COLO829 (cell line): Measurements from ENCODE around the gene NMT2.
A peak's percentile ranks its signal among the peaks of the same experiment; 100 is the strongest.

Experiments
- DNase-seq: peaks from one replicate; pipeline ENCODE4 v3.0.0; 2012; ENCODE audit warnings: low spot score

The NMT2 gene

GRCh38 chr10:15141136-15142054 lies 27.1 kb downstream of the NMT2 start:
- DNase-seq, result no peak

DNA sequence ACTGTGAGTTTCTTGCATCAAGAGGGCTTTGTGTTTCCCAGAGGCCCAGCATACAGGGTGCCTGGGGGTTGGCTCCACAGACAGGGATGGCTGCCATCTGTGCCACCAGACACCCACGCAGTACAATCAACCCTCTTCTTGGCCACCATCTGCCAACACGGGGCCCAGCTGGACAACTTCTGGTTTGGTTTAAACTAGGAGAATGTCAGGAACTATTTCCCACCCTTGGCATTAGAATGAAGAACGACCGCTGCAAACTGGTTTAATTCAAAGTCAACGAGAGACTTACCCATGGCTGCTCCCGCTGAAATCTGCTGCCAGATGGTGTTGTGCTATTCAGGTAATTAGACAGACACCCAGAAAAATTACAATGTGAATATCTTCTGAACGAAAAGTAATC lies 27.8 kb downstream of the NMT2 start:
- no peak for DNase-seq

- DNase-seq, result no peak
Measured at GRCh38 chr10:15137636-15138035, 30.9 kb downstream of the NMT2 start.

GRCh38 chr10:15137036-15137359 lies 31.5 kb downstream of the NMT2 start:
- DNase-seq, result no peak

DNA sequence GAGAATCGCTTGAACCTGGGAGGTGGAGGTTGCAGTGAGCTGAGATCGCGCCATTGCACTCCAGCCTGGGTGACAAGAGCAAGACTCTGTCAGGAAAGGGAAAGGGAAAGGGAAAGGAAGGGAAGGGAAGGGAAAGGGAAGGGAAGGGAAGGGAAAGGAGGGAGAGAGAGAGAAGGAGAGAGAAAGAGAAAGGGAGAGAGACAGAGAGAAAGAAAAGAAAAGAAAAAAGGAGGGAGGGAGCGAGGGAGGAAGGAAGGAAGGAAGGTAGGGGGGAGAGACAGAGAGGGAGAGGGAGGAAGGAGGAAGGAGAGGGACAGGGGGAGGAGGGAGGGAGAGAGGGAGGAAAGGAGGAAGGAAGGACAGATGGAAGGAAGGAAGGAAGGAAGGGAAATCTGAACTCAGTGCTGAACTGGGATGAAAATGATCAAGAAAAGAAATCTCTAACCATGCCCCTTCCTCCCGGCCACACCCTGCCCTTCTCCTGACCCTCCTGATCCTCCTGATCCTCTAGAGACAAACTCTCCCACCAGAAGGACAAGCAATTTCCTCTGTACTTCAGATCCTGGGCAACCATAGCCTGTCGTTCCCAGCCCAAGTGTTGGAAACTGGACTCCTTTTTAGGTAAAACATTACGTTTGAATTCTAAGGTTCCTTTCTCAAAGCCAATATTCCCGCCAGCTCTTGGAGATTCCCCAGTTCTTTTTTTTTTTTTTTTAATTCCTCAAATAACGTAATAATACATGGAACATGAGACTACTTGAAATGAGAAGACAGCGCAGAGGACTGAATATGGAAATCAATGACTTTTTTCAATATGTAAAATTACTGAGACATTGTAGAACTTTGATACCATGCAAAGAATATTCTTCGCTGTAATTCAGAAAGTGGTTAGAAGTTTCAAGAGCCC lies 32.1 kb downstream of the NMT2 start:
- DNase-seq, result no peak

- no peak for DNase-seq
Measured at GRCh38 chr10:15131330-15131729, 37.2 kb downstream of the NMT2 start.

- DNase-seq, result no peak
Measured at GRCh38 chr10:15124908-15125307, 43.6 kb downstream of the NMT2 start.

- DNase-seq, result no peak
Measured at GRCh38 chr10:15124190-15124589, 44.3 kb downstream of the NMT2 start.

- no peak for DNase-seq
Measured at GRCh38 chr10:15123749-15124184, 44.7 kb downstream of the NMT2 start.

- no peak for DNase-seq
Measured at GRCh38 chr10:15122477-15123030, 45.9 kb downstream of the NMT2 start.

- DNase-seq, result no peak
Measured at GRCh38 chr10:15121707-15122106, 46.8 kb downstream of the NMT2 start.

- DNase-seq, result no peak
Measured at GRCh38 chr10:15120523-15120922, 48.0 kb downstream of the NMT2 start.

GRCh38 chr10:15118615-15119014 lies 49.9 kb downstream of the NMT2 start:
- DNase-seq, result no peak

DNA sequence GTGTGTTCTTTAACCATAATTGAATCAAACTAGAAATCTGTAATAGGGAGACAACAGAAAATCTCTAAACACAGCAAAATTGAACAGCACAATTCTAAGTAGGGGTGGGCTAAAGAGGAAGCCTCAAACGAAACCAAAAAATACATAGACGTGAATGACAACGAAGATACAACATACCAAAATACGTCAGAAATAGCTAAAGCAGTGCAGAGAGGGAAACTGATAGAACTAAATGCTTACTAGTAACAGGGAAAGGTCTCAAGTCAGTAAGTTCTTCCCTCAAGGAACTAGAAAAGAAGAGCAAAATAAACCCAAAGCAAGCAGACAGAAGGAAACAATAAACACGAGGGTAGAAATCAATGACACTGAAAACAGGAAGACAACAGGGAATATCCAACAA lies 52.3 kb downstream of the NMT2 start:
- DNase-seq, result no peak

GRCh38 chr10:15113766-15114165 lies 54.7 kb downstream of the NMT2 start:
- no peak for DNase-seq

DNA sequence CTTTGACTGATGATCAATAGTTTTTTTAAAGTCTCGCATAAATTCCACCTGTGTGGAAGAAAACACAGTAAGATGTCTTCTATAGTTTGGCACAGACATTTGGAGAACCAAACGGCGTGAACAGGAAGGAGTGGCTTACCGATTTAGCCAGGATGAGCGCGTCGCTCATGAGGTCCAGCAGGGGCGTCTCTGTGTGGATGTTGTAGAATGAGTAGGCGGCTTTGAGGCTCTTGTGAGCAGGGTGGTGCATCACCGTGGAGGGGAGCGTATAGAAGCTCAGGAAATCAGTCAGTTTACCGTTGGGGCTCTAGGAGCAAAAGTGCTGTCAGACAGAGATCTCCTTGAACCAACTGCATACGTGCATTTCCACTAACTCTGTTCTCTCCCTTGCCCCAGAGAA lies 55.8 kb downstream of the NMT2 start:
- no peak for DNase-seq

- peak; percentile 70 for DNase-seq
Measured at GRCh38 chr10:15106352-15107013, 62.0 kb downstream of the NMT2 start.

DNA sequence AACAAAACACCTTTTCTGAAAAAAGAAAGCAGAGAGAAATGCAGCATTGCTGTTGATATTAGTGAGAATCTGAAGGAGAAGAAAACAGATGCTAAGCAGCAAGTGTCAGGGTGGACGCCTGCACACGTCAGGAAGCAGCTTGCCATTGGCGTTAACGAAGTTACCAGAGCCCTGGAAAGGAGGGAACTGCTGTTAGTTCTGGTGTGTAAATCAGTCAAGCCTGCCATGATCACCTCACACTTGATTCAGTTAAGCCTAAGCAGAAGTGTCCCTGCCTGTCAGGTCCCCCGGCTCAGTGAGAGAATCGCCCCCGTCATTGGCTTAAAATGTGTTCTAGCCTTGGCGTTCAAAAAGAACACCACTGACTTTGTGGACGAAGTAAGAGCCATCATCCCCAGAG lies 65.0 kb downstream of the NMT2 start:
- DNase-seq, result no peak

DNA sequence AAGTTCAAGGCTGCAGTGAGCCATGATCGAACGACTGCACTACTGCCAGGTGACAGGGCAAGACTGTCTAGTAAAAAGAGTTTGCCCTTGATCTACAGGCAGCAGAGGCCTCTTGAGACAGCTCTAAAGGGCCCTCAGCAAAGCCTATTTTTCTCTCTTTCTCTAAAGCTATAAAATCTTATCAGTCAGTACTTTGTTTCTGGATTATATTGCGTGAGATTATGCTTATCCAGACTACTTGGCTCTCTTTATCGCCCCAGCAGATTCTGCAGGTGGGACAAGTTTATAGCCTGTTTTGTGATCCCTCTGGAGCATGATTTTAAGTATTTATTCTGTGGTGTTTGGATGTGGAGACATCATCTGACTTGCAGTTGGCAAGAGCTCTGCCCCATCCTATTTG lies 68.6 kb downstream of the NMT2 start:
- no peak for DNase-seq

DNA sequence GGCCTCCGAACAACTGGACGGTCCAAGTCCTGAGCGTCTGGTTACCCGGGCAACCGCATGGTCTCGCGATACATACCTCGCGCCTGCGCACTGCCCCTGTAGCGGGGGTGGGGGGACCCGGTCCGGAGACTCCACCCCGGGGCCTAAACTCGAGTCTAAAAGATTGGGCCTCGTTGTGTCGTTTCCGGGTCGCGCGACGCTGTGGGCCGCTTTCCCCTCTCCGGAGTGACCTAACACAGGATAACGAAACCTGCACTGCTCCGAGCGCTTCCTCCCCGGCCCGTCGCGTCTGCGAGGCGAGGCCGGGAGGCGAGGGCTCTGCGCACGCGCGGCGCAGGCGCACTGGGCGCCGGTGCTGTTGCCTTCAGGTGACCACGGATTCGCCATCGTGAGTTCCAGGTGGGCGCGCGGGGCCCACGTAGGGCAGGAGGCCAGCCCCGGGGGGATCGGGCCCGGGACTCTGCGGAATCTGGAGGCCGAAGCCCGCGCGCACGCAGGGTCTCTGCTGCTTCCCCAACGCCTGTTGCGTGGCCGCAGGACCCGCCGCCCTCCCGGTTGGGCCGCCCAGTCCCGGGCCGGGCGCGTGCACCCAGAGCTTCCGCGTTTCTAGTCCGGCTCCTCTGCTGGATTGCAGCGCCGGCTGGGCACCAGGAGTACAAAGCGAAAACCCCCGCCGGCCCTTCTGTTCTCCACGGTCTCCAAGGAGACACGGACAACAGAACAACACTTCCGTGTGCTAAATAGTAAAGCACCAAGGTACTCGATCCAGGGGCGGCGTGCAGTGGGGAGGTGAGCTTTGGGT lies 71.3 kb downstream of the NMT2 start, which contains the start of gene RPP38:
RPP38 (plus strand) TSS at position 345 of the 802 bp plus-strand sequence. CDS start 5,960 bp downstream, outside the sequence.
- peak; percentile 95 for DNase-seq

DNA sequence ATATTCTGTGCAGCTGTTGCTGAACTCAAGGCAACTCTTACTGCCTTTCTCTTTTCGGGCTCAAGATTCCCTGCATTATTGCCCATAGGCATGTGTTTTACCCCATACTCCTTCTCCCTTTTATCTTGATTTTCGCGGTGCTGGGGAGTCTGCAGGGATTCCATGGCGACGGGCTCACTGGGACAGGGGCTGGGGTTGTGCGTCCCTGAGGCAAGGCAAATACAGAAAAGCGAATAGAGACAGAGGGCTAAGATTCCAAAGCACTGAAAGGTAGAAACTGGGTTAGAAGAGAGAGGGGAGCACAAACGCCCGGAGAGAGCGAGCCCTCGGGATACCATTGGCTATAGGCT lies 71.9 kb downstream of the NMT2 start:
- no peak for DNase-seq
